GM23338 (cell line): ENCODE results near the gene CNGB1.

ENCODE experiments used
- EZH2 ChIP-seq: fragments of 200-600 bp; sonication (generic); IDR thresholded peaks from one replicate; pipeline ENCODE4 v1.8.0; 2017; ENCODE audit warnings: antibody characterized with exemption, mild to moderate bottlenecking, low read depth; ENCODE audit not compliant: unreplicated experiment
- EZH2phosphoT487 ChIP-seq: fragments of 200-600 bp; sonication (generic); IDR thresholded peaks from one replicate; pipeline ENCODE4 v1.8.1; 2018; ENCODE audit warnings: antibody characterized with exemption; ENCODE audit not compliant: unreplicated experiment
- POLR2AphosphoS5 ChIP-seq: IDR thresholded peaks from 2 replicates; pipeline ENCODE4 v1.6.1; 2016; ENCODE audit warnings: antibody characterized with exemption, low read depth
- ZNF114 ChIP-seq: fragments of 250-450 bp; sonication (Bioruptor Pico); IDR thresholded peaks from 2 replicates; pipeline ENCODE4 v1.5.0; 2020; ENCODE audit warnings: mild to moderate bottlenecking, moderate library complexity
- TF ChIP-seq, protein P1 (sequence below), 2 experiments: fragments of 200-600 bp in 1 of 2; sonication (generic) in 1 of 2; conservative IDR thresholded peaks; 2 replicates each; pipeline versions ENCODE4 v1.5.1 to v1.6.1; 2016 to 2017; ENCODE audit warnings: antibody characterized with exemption in 2 of 2, low read depth in 2 of 2, mild to moderate bottlenecking in 2 of 2, moderate library complexity in 1 of 2
- TF ChIP-seq, protein P2 (sequence below): IDR thresholded peaks from one replicate; pipeline ENCODE4 v1.6.1; 2018; ENCODE audit warnings: antibody characterized with exemption; ENCODE audit not compliant: unreplicated experiment

DNA sequence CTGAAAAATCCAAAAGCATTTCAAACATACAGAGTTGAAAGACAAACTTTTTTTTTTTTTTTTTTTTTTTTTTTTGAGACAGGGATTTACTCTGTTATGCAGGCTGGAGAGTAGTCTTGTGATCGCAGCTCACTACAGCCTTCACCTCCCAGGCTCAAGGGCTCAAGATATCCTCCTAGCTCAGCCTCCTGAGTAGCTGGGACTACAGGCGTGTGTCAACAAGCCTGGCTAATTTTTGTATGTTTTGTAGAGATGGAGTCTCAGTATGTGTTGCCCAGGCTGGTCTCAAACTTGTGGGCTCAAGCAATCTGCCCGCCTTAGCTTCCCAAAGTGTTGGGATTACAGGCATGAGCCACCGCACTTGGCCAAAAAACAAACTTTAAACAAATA, 104.4 kb downstream of the CNGB1 start:
- TF ChIP-seq, protein P1, sequence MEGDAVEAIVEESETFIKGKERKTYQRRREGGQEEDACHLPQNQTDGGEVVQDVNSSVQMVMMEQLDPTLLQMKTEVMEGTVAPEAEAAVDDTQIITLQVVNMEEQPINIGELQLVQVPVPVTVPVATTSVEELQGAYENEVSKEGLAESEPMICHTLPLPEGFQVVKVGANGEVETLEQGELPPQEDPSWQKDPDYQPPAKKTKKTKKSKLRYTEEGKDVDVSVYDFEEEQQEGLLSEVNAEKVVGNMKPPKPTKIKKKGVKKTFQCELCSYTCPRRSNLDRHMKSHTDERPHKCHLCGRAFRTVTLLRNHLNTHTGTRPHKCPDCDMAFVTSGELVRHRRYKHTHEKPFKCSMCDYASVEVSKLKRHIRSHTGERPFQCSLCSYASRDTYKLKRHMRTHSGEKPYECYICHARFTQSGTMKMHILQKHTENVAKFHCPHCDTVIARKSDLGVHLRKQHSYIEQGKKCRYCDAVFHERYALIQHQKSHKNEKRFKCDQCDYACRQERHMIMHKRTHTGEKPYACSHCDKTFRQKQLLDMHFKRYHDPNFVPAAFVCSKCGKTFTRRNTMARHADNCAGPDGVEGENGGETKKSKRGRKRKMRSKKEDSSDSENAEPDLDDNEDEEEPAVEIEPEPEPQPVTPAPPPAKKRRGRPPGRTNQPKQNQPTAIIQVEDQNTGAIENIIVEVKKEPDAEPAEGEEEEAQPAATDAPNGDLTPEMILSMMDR (conservative IDR thresholded peaks at IDR 0.05; ENCODE audit: low read depth in 2 of 2), result no peak
- TF ChIP-seq ZNF114 (CRISPR knock-in tag), result no peak
- no peak for TF ChIP-seq EZH2phosphoT487
- TF ChIP-seq EZH2, result no peak
- no peak for TF ChIP-seq POLR2AphosphoS5
- TF ChIP-seq, protein P2, sequence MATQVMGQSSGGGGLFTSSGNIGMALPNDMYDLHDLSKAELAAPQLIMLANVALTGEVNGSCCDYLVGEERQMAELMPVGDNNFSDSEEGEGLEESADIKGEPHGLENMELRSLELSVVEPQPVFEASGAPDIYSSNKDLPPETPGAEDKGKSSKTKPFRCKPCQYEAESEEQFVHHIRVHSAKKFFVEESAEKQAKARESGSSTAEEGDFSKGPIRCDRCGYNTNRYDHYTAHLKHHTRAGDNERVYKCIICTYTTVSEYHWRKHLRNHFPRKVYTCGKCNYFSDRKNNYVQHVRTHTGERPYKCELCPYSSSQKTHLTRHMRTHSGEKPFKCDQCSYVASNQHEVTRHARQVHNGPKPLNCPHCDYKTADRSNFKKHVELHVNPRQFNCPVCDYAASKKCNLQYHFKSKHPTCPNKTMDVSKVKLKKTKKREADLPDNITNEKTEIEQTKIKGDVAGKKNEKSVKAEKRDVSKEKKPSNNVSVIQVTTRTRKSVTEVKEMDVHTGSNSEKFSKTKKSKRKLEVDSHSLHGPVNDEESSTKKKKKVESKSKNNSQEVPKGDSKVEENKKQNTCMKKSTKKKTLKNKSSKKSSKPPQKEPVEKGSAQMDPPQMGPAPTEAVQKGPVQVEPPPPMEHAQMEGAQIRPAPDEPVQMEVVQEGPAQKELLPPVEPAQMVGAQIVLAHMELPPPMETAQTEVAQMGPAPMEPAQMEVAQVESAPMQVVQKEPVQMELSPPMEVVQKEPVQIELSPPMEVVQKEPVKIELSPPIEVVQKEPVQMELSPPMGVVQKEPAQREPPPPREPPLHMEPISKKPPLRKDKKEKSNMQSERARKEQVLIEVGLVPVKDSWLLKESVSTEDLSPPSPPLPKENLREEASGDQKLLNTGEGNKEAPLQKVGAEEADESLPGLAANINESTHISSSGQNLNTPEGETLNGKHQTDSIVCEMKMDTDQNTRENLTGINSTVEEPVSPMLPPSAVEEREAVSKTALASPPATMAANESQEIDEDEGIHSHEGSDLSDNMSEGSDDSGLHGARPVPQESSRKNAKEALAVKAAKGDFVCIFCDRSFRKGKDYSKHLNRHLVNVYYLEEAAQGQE, result no peak
